Effector memory CD8-positive, alpha-beta T cell (primary cell): ENCODE results near the gene CKB.
"Not testable (repeated sequence)": the region's sequence is repeated elsewhere in the genome, so short reads cannot be mapped to it uniquely, and the experiment has no call there.

Experiments
- ATAC-seq: fragments of 150-1000 bp; cut with Tn5 transposase; replicated peaks from 2 replicates; pipeline ENCODE4 v1.10.0; 2021; ENCODE audit warnings: mild to moderate bottlenecking, moderate library complexity
- DNase-seq, 3 experiments: peaks; one replicate each; pipeline ENCODE4 v3.0.0; 2021
- H3K27ac Mint-ChIP-seq, 2 donors: one replicate each; pipeline ENCODE4 v1.8.0; 2022; ENCODE audit warnings: mild to moderate bottlenecking in 2 of 2, mixed read lengths in 2 of 2, moderate library complexity in 2 of 2
- H3K27me3 Mint-ChIP-seq, 2 donors: one replicate each; pipeline ENCODE4 v1.8.0; 2022; ENCODE audit warnings: mixed read lengths in 2 of 2
- H3K36me3 Mint-ChIP-seq: one replicate; pipeline ENCODE4 v1.8.0; 2022; ENCODE audit warnings: mild to moderate bottlenecking, moderate library complexity, mixed read lengths; ENCODE audit not compliant: insufficient read depth
- H3K4me1 Mint-ChIP-seq, 2 donors: one replicate each; pipeline ENCODE4 v1.8.0; 2022; ENCODE audit warnings: low read depth in 2 of 2, mixed read lengths in 2 of 2
- H3K4me3 Mint-ChIP-seq, 2 donors: one replicate each; pipeline ENCODE4 v1.8.0; 2022; ENCODE audit warnings: mild to moderate bottlenecking in 2 of 2, mixed read lengths in 2 of 2, moderate library complexity in 2 of 2
- H3K9me3 Mint-ChIP-seq, 2 donors: one replicate each; pipeline ENCODE4 v1.8.0; 2022; ENCODE audit warnings: mixed read lengths in 2 of 2

CKB gene

GRCh38 chr14:103512701-103513611, 9.7 kb downstream of the CKB start:
- H3K27ac Mint-ChIP-seq: no peak overlapping the region
- ATAC-seq: no peak
- no peak overlapping the region for H3K4me3 Mint-ChIP-seq
- peaks cover 17% of the 10 kb centered on the region for H3K36me3 Mint-ChIP-seq
- no peak for DNase-seq
- no peaks in the 10 kb centered on the region for H3K9me3 Mint-ChIP-seq
- H3K27me3 Mint-ChIP-seq: no peaks in the 10 kb centered on the region
- peaks cover 4 to 6% of the 10 kb centered on the region in 2 donors for H3K4me1 Mint-ChIP-seq

- not testable (repeated sequence) for H3K4me3 Mint-ChIP-seq, H3K27me3 Mint-ChIP-seq, DNase-seq, ATAC-seq, H3K27ac Mint-ChIP-seq, H3K4me1 Mint-ChIP-seq, H3K9me3 Mint-ChIP-seq
- H3K36me3 Mint-ChIP-seq: peaks cover 19% of the 10 kb centered on the region
These were observed 10.4 kb downstream of the CKB start for GRCh38 chr14:103512180-103512579.

- H3K9me3 Mint-ChIP-seq: no peaks in the 10 kb centered on the region
- no peak overlapping the region for H3K27ac Mint-ChIP-seq
- DNase-seq (no peak), ATAC-seq (no peak)
- H3K4me3 Mint-ChIP-seq: no peak overlapping the region
- peaks cover 20% of the 10 kb centered on the region for H3K36me3 Mint-ChIP-seq
- no peaks in the 10 kb centered on the region for H3K27me3 Mint-ChIP-seq
- peaks cover 4 to 6% of the 10 kb centered on the region in 2 donors for H3K4me1 Mint-ChIP-seq
These were observed 11.6 kb downstream of the CKB start for GRCh38 chr14:103510724-103511693.

GRCh38 chr14:103509864-103510723, 12.5 kb downstream of the CKB start:
- DNase-seq: no peak
- Mint-ChIP-seq H3K27me3 (no peaks in the 10 kb centered on the region), H3K9me3 (no peaks in the 10 kb centered on the region), H3K4me3 (no peak overlapping the region), H3K27ac (peak overlapping the region; percentile 28 to 69), H3K36me3 (peaks cover 26% of the 10 kb centered on the region), H3K4me1 (peaks cover 6 to 8% of the 10 kb centered on the region in 2 donors)
- no peak for ATAC-seq

- no peak for ATAC-seq
- no peaks in the 10 kb centered on the region for H3K9me3 Mint-ChIP-seq
- H3K36me3 Mint-ChIP-seq: peaks cover 38% of the 10 kb centered on the region
- peak overlapping the region in 1 of 2 donors; percentile 69 for H3K27ac Mint-ChIP-seq
- no peak overlapping the region for H3K4me3 Mint-ChIP-seq
- H3K4me1 Mint-ChIP-seq: peaks cover 4 to 9% of the 10 kb centered on the region in 2 donors
- H3K27me3 Mint-ChIP-seq: no peaks in the 10 kb centered on the region
- DNase-seq: no peak
These were observed 13.9 kb downstream of the CKB start for GRCh38 chr14:103508521-103509329.

GRCh38 chr14:103507751-103508150, 14.9 kb downstream of the CKB start:
- Mint-ChIP-seq H3K9me3 (no peaks in the 10 kb centered on the region), H3K4me1 (peaks cover 4 to 9% of the 10 kb centered on the region in 2 donors), H3K36me3 (peaks cover 48% of the 10 kb centered on the region), H3K4me3 (no peak overlapping the region), H3K27me3 (no peaks in the 10 kb centered on the region), H3K27ac (no peak overlapping the region)
- no peak for ATAC-seq
- no peak for DNase-seq

- H3K27ac Mint-ChIP-seq: peak overlapping the region; percentile 11 to 19
- peaks cover 64% of the 10 kb centered on the region for H3K36me3 Mint-ChIP-seq
- no peaks in the 10 kb centered on the region for H3K9me3 Mint-ChIP-seq
- no peak for ATAC-seq
- no peaks in the 10 kb centered on the region for H3K27me3 Mint-ChIP-seq
- no peak for DNase-seq
- peaks cover 12 to 14% of the 10 kb centered on the region in 2 donors for H3K4me1 Mint-ChIP-seq
- H3K4me3 Mint-ChIP-seq: no peak overlapping the region
These were observed 17.6 kb downstream of the CKB start for GRCh38 chr14:103504991-103505565.

GRCh38 chr14:103503296-103503695, 19.3 kb downstream of the CKB start:
- no peaks in the 10 kb centered on the region for H3K27me3 Mint-ChIP-seq
- no peak overlapping the region for H3K27ac Mint-ChIP-seq
- DNase-seq: no peak
- peaks cover 14 to 16% of the 10 kb centered on the region in 2 donors for H3K4me1 Mint-ChIP-seq
- peaks cover 67% of the 10 kb centered on the region for H3K36me3 Mint-ChIP-seq
- no peaks in the 10 kb centered on the region for H3K9me3 Mint-ChIP-seq
- ATAC-seq: no peak
- H3K4me3 Mint-ChIP-seq: no peak overlapping the region

GRCh38 chr14:103502877-103503276, 19.8 kb downstream of the CKB start:
- peaks cover 14 to 16% of the 10 kb centered on the region in 2 donors for H3K4me1 Mint-ChIP-seq
- H3K36me3 Mint-ChIP-seq: peaks cover 72% of the 10 kb centered on the region
- no peak overlapping the region for H3K27ac Mint-ChIP-seq
- no peaks in the 10 kb centered on the region for H3K27me3 Mint-ChIP-seq
- ATAC-seq (no peak), DNase-seq (no peak)
- H3K9me3 Mint-ChIP-seq: no peaks in the 10 kb centered on the region
- H3K4me3 Mint-ChIP-seq: no peak overlapping the region

- H3K4me3 Mint-ChIP-seq: no peak overlapping the region
- peaks cover 76% of the 10 kb centered on the region for H3K36me3 Mint-ChIP-seq
- ATAC-seq (no peak), DNase-seq (no peak)
- H3K9me3 Mint-ChIP-seq: no peaks in the 10 kb centered on the region
- H3K4me1 Mint-ChIP-seq: peaks cover 14 to 16% of the 10 kb centered on the region in 2 donors
- H3K27me3 Mint-ChIP-seq: no peaks in the 10 kb centered on the region
- peak overlapping the region; percentile 20 to 24 for H3K27ac Mint-ChIP-seq
These were observed 20.5 kb downstream of the CKB start for GRCh38 chr14:103501921-103502669.

GRCh38 chr14:103501041-103501870, 21.4 kb downstream of the CKB start:
- ATAC-seq (no peak), DNase-seq (no peak)
- H3K4me3 Mint-ChIP-seq: no peak overlapping the region
- no peaks in the 10 kb centered on the region for H3K27me3 Mint-ChIP-seq
- H3K27ac Mint-ChIP-seq: peak overlapping the region; percentile 20 to 24
- H3K36me3 Mint-ChIP-seq: peaks cover 75% of the 10 kb centered on the region
- H3K4me1 Mint-ChIP-seq: peaks cover 14 to 16% of the 10 kb centered on the region in 2 donors
- H3K9me3 Mint-ChIP-seq: no peaks in the 10 kb centered on the region
